ENCODE results near the gene OVCA2. TPM values are rescaled to one million over a fixed set of nuclear protein-coding genes. Genes with fewer than 3 reads are reported as not detected.
A peak's percentile ranks its signal among the peaks of the same experiment; 100 is the strongest.

The OVCA2 gene
- total RNA-seq, 1 experiment from 2014 or later = 42.5 TPM

- intact Hi-C loops (cut with micrococcal nuclease; ENCODE audit: unreplicated experiment) = no loop called here
- Histone ChIP-seq H3K27me3 (ENCODE audit: control insufficient read depth, insufficient read depth, low read length) (no peaks in the 10 kb centered on the region; the same call in 1 of the 2 replicates), H3K36me3 (ENCODE audit: control insufficient read depth, insufficient read depth, low read length) (no peaks in the 10 kb centered on the region), H3K4me3 (ENCODE audit: low read depth in 2 of 2, low read length in 2 of 2) (peak overlapping the region; percentile 38 to 43), H3K9me3 (ENCODE audit: control insufficient read depth, insufficient read depth, low read depth, low read length) (no peaks in the 10 kb centered on the region), H3K27ac (ENCODE audit: low read length) (no peak overlapping the region), H3K4me1 (ENCODE audit: control insufficient read depth, insufficient read depth, low read length) (no peaks in the 10 kb centered on the region)
- DNase-seq (ENCODE audit: low read depth, low spot score) (no peak), ATAC-seq (peak; percentile 18; the same call in 1 of the 2 replicates)
- in situ Hi-C loops (cut with HindIII; ENCODE audit: low pct_unique_long_range_greater_than_20kb, low sequenced_read_pairs) = no loop called here
- POLR2A ChIA-PET = no interaction called here
- TF ChIP-seq REST (IDR thresholded peaks at IDR 0.05; ENCODE audit: insufficient read depth in 1 of 2, low read depth in 2 of 2, low read length in 1 of 2) (no peak), SIN3A (IDR thresholded peaks at IDR 0.05; ENCODE audit: borderline replicate concordance, insufficient read depth, low read depth, low read length) (no peak), CTCF (IDR thresholded peaks at IDR 0.05) (no peak), POLR2AphosphoS5 (IDR thresholded peaks at IDR 0.05; ENCODE audit: low read depth, low read length) (no peak), TCF7L2 (IDR thresholded peaks at IDR 0.05; ENCODE audit: low read depth, low read length) (no peak)
- no TSS peak for BruUV-seq (replicated peaks)
- CTCF ChIA-PET = interaction anchor here (0.7 kb wide), 1 partner anchor 87 kb away, joined by 7 read pairs; no protein-coding TSS in a partner anchor
Observed at GRCh38 chr17:2023692-2024571, 17.9 kb upstream of the OVCA2 start.

- BruUV-seq (replicated peaks) = no TSS peak
- in situ Hi-C loops (cut with HindIII; ENCODE audit: low pct_unique_long_range_greater_than_20kb, low sequenced_read_pairs) = no loop called here
- ChIA-PET POLR2A (interaction anchor here (0.5 kb wide), 1 partner anchor 21 kb away, joined by 4 read pairs; no protein-coding TSS in a partner anchor), CTCF (interaction anchor here (2.6 kb wide), 1 partner anchor 116 kb away, joined by 22 read pairs; no protein-coding TSS in a partner anchor)
- Histone ChIP-seq H3K4me3 (ENCODE audit: low read depth in 2 of 2, low read length in 2 of 2) (peak overlapping the region; percentile 38 to 43), H3K9me3 (ENCODE audit: control insufficient read depth, insufficient read depth, low read depth, low read length) (no peaks in the 10 kb centered on the region), H3K36me3 (ENCODE audit: control insufficient read depth, insufficient read depth, low read length) (no peaks in the 10 kb centered on the region), H3K27me3 (ENCODE audit: control insufficient read depth, insufficient read depth, low read length) (no peaks in the 10 kb centered on the region; the same call in 1 of the 2 replicates), H3K4me1 (ENCODE audit: control insufficient read depth, insufficient read depth, low read length) (no peaks in the 10 kb centered on the region), H3K27ac (ENCODE audit: low read length) (no peak overlapping the region)
- TF ChIP-seq POLR2AphosphoS5 (IDR thresholded peaks at IDR 0.05; ENCODE audit: low read depth, low read length) (no peak), SIN3A (IDR thresholded peaks at IDR 0.05; ENCODE audit: borderline replicate concordance, insufficient read depth, low read depth, low read length) (no peak), TCF7L2 (IDR thresholded peaks at IDR 0.05; ENCODE audit: low read depth, low read length) (no peak), CTCF (IDR thresholded peaks at IDR 0.05) (no peak), REST (IDR thresholded peaks at IDR 0.05; ENCODE audit: insufficient read depth in 1 of 2, low read depth in 2 of 2, low read length in 1 of 2) (no peak)
- intact Hi-C loops (cut with micrococcal nuclease; ENCODE audit: unreplicated experiment) = no loop called here
- ATAC-seq = peak; percentile 18
- no peak for DNase-seq (ENCODE audit: low read depth, low spot score)
Observed at GRCh38 chr17:2024572-2025219, 17.1 kb upstream of the OVCA2 start.
